ENCODE data around the gene ZNF346. TPM values are rescaled to one million over a fixed set of nuclear protein-coding genes. Genes with fewer than 3 reads are reported as not detected.
A peak's percentile ranks its signal among the peaks of the same experiment; 100 is the strongest.

Gene ZNF346
- total RNA-seq, 1 donor from 2014 or later: 26.3 TPM

GRCh38 chr5:177003649-177004048 lies 18.8 kb upstream of the ZNF346 start:
- no peak overlapping the region for H3K4me3 Mint-ChIP-seq (ENCODE audit: unreplicated experiment)
- no peaks in the 10 kb centered on the region for H3K36me3 Mint-ChIP-seq (ENCODE audit: low read depth, unreplicated experiment)
- H3K4me1 Mint-ChIP-seq (ENCODE audit: unreplicated experiment): peaks cover 15% of the 10 kb centered on the region
- H3K27me3 Mint-ChIP-seq (ENCODE audit: unreplicated experiment): peaks cover 4% of the 10 kb centered on the region
- no peak for TF ChIP-seq CTCF (IDR thresholded peaks at IDR 0.05; ENCODE audit: unreplicated experiment)
- H3K27ac Mint-ChIP-seq (ENCODE audit: unreplicated experiment): no peak overlapping the region
- no peak for DNase-seq (ENCODE audit: low spot score)
- no peaks in the 10 kb centered on the region for H3K9me3 Mint-ChIP-seq (ENCODE audit: unreplicated experiment)

GRCh38 chr5:177004961-177005360 lies 17.5 kb upstream of the ZNF346 start:
- H3K9me3 Mint-ChIP-seq (ENCODE audit: unreplicated experiment): no peaks in the 10 kb centered on the region
- TF ChIP-seq CTCF (IDR thresholded peaks at IDR 0.05; ENCODE audit: unreplicated experiment): no peak
- peaks cover 4% of the 10 kb centered on the region for H3K27me3 Mint-ChIP-seq (ENCODE audit: unreplicated experiment)
- no peak overlapping the region for H3K27ac Mint-ChIP-seq (ENCODE audit: unreplicated experiment)
- DNase-seq (ENCODE audit: low spot score): no peak
- H3K4me1 Mint-ChIP-seq (ENCODE audit: unreplicated experiment): peaks cover 15% of the 10 kb centered on the region
- peak overlapping the region; percentile 93 for H3K4me3 Mint-ChIP-seq (ENCODE audit: unreplicated experiment)
- no peaks in the 10 kb centered on the region for H3K36me3 Mint-ChIP-seq (ENCODE audit: low read depth, unreplicated experiment)

- Mint-ChIP-seq H3K27me3 (ENCODE audit: unreplicated experiment) (peaks cover 4% of the 10 kb centered on the region), H3K4me3 (ENCODE audit: unreplicated experiment) (peak overlapping the region; percentile 93), H3K36me3 (ENCODE audit: low read depth, unreplicated experiment) (no peaks in the 10 kb centered on the region), H3K9me3 (ENCODE audit: unreplicated experiment) (no peaks in the 10 kb centered on the region), H3K4me1 (ENCODE audit: unreplicated experiment) (peaks cover 15% of the 10 kb centered on the region), H3K27ac (ENCODE audit: unreplicated experiment) (peak overlapping the region; percentile 92)
- TF ChIP-seq CTCF (IDR thresholded peaks at IDR 0.05; ENCODE audit: unreplicated experiment): no peak
- peak; percentile 73 for DNase-seq (ENCODE audit: low spot score)
These were observed 16.8 kb upstream of the ZNF346 start for GRCh38 chr5:177005619-177006264.

- TF ChIP-seq CTCF (IDR thresholded peaks at IDR 0.05; ENCODE audit: unreplicated experiment): no peak
- Mint-ChIP-seq H3K9me3 (ENCODE audit: unreplicated experiment) (no peaks in the 10 kb centered on the region), H3K36me3 (ENCODE audit: low read depth, unreplicated experiment) (no peaks in the 10 kb centered on the region), H3K4me3 (ENCODE audit: unreplicated experiment) (peak within 1 kb of the TSS; percentile 93), H3K27me3 (ENCODE audit: unreplicated experiment) (peaks cover 4% of the 10 kb centered on the region), H3K4me1 (ENCODE audit: unreplicated experiment) (peaks cover 15% of the 10 kb centered on the region), H3K27ac (ENCODE audit: unreplicated experiment) (peak within 1 kb of the TSS; percentile 92)
- peak; percentile 97 for DNase-seq (ENCODE audit: low spot score)
These were observed 16.1 kb upstream of the ZNF346 start, which contains the start of gene UIMC1 for GRCh38 chr5:177006265-177006972. UIMC1 (minus strand) TSS chr5:177006779; CDS start chr5:176982615, 24,164 bp downstream.

GRCh38 chr5:177008716-177009115 lies 13.8 kb upstream of the ZNF346 start:
- Mint-ChIP-seq H3K36me3 (ENCODE audit: low read depth, unreplicated experiment) (no peaks in the 10 kb centered on the region), H3K9me3 (ENCODE audit: unreplicated experiment) (no peaks in the 10 kb centered on the region), H3K4me3 (ENCODE audit: unreplicated experiment) (no peak overlapping the region), H3K4me1 (ENCODE audit: unreplicated experiment) (peaks cover 12% of the 10 kb centered on the region), H3K27ac (ENCODE audit: unreplicated experiment) (no peak overlapping the region), H3K27me3 (ENCODE audit: unreplicated experiment) (peaks cover 4% of the 10 kb centered on the region)
- DNase-seq (ENCODE audit: low spot score): no peak
- TF ChIP-seq CTCF (IDR thresholded peaks at IDR 0.05; ENCODE audit: unreplicated experiment): no peak

Data from endothelial cell (in vitro differentiated cells).